Endothelial cell (in vitro differentiated cells): Measurements from ENCODE around the gene SERPINE2. TPM values are rescaled to one million over a fixed set of nuclear protein-coding genes. Genes with fewer than 3 reads are reported as not detected.

Source experiments
- DNase-seq: peaks from one replicate; pipeline ENCODE4 v3.0.0; 2021; ENCODE audit warnings: low spot score
- H3K27ac Mint-ChIP-seq: one replicate; pipeline ENCODE4 v1.8.0; 2021; ENCODE audit warnings: mixed read lengths, inconsistent platforms; ENCODE audit not compliant: unreplicated experiment
- H3K27me3 Mint-ChIP-seq: one replicate; pipeline ENCODE4 v1.8.0; 2021; ENCODE audit warnings: mild to moderate bottlenecking, moderate library complexity, mixed read lengths, inconsistent platforms; ENCODE audit not compliant: unreplicated experiment
- H3K36me3 Mint-ChIP-seq: one replicate; pipeline ENCODE4 v1.8.0; 2021; ENCODE audit warnings: mild to moderate bottlenecking, low read depth, mixed read lengths, inconsistent platforms; ENCODE audit not compliant: unreplicated experiment
- H3K4me1 Mint-ChIP-seq: one replicate; pipeline ENCODE4 v1.8.0; 2021; ENCODE audit warnings: mild to moderate bottlenecking, mixed read lengths, inconsistent platforms; ENCODE audit not compliant: unreplicated experiment
- H3K4me3 Mint-ChIP-seq: one replicate; pipeline ENCODE4 v1.8.0; 2021; ENCODE audit warnings: mild to moderate bottlenecking, mixed read lengths, inconsistent platforms; ENCODE audit not compliant: unreplicated experiment
- H3K9me3 Mint-ChIP-seq: one replicate; pipeline ENCODE4 v1.8.0; 2021; ENCODE audit warnings: mixed read lengths, inconsistent platforms; ENCODE audit not compliant: unreplicated experiment
- CTCF ChIP-seq: fragments of 200-600 bp; sonication (generic); IDR thresholded peaks from one replicate; pipeline ENCODE4 v1.5.0; 2021; ENCODE audit warnings: antibody characterized with exemption; ENCODE audit not compliant: unreplicated experiment
- total RNA-seq: library from RNA; stranded (reverse); fragmentation: NEBNext Ultra II Directional; extraction: Animal tissue kit (Norgen Biotek cat#: 25700); gene quantifications from one replicate; pipeline ENCODE4 v1.2.1, GENCODE V29; 2021; ENCODE audit not compliant: unreplicated experiment

SERPINE2 gene
- total RNA-seq, 1 donor from 2014 or later = 40.4 TPM

DNA sequence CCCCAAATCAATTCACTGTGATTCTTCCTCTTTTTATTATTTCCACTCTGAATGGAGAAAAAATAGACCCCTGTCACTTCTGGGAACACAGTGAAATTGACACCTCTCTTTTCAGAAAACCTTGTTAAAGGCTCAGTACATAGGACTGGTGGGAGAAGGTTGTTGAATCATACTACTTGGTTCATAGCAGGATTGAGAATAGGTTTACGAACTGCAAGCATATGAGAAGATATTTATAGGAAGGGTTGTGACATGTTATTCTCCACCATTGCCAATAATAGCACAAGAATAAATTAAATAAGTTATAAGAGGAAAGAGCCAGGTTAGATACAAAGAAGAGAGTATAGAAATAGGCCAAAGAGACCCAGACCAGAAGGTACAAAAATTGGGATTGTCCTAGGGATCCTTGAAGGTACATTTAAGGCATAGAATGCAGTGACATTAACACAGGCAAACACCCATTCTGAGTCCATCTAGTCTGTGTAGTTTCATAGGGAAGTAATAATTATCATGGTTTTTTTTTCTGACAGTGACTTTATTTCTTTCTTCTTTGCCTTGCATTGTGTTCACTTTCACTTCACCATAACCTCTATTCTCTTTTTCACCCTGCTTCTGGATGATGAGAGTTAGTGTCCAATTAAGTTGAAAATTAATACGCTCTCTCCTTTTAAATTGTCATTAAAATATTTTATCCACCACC lies 21.8 kb upstream of the SERPINE2 start:
- Mint-ChIP-seq H3K4me3 (no peak overlapping the region), H3K4me1 (no peaks in the 10 kb centered on the region), H3K36me3 (no peaks in the 10 kb centered on the region), H3K27ac (no peak overlapping the region), H3K9me3 (no peaks in the 10 kb centered on the region), H3K27me3 (peaks cover 5% of the 10 kb centered on the region)
- TF ChIP-seq CTCF = no peak
- DNase-seq = no peak

DNA sequence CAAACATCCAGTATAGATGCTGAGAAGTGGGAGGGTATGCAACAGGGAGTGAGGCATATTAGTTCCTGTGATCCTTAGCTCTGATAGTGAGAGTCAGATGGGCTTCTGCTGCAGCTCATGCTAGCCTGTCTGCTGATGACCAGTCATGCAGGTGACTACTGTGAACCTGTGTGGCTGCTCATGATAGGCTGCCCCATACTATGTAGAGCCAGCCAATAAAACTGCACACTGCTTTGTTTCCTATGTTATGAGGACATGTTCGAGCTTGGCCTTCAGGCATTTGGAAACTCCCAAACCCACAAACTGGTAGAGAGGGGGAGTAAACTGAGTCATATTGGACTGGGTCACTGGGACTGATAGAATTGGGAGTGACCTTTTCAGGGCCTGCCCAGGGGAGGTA lies 20.1 kb upstream of the SERPINE2 start:
- no peak for TF ChIP-seq CTCF
- Mint-ChIP-seq H3K4me3 (no peak overlapping the region), H3K4me1 (no peaks in the 10 kb centered on the region), H3K27ac (no peak overlapping the region), H3K9me3 (no peaks in the 10 kb centered on the region), H3K27me3 (peaks cover 2% of the 10 kb centered on the region), H3K36me3 (no peaks in the 10 kb centered on the region)
- no peak for DNase-seq

DNA sequence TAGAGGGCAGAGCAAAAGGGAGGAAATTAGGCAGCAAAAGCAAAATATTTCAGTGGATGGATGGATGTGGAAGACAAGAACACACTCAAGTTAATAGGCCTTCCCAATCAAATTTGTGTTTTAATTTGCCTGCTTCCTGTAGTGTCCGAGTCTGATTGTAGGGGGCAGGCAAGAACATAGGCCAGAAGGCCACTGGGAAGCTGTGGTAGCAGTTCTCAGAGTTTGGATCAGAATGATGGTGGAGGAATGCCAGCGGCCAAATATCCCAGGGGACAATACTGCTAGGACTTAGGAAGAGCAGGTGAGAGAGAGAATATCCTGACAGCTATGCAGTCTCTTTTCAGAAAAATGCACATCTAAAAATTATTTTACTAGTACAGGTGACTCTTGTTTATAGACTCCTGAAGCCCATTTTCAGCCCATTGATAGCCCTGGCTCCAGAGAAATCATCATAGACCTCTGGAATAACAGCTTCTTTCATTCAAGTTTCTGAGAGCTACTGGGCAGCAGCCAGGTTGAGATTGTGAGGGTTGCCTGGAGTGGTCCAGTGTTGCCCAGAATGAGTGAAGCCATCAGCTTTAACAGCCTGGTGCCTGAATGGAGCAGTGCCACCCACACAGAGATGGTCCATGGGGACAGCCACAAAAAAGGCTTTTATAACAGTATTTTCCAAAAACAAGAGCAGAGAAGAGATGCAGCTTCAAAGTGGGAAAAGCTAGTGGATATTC lies 19.1 kb upstream of the SERPINE2 start:
- TF ChIP-seq CTCF = no peak
- no peak for DNase-seq
- Mint-ChIP-seq H3K9me3 (no peaks in the 10 kb centered on the region), H3K36me3 (no peaks in the 10 kb centered on the region), H3K4me3 (no peak overlapping the region), H3K27ac (no peak overlapping the region), H3K4me1 (no peaks in the 10 kb centered on the region), H3K27me3 (peaks cover 2% of the 10 kb centered on the region)

DNA sequence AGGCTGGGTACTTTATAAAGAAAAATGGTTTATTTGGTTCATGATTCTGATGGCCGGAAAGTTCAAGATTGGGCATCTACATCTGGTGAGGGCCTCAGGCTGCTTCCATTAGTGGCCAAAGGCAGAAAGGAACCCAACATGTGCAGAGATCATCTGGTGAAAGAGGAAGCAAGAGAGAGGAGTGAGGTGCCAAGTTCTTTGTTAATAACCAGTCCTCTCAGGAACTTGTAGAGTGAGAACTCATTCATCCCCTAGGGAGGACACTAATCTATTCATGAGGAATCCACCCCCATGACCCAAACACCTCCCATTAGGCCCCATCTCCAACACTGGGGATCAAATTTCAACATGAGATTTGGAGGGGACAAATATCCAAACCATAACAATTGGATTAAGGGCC lies 17.8 kb upstream of the SERPINE2 start:
- no peak for TF ChIP-seq CTCF
- Mint-ChIP-seq H3K27ac (no peak overlapping the region), H3K27me3 (peaks cover 2% of the 10 kb centered on the region), H3K9me3 (no peaks in the 10 kb centered on the region), H3K4me1 (no peaks in the 10 kb centered on the region), H3K36me3 (no peaks in the 10 kb centered on the region), H3K4me3 (no peak overlapping the region)
- no peak for DNase-seq

DNA sequence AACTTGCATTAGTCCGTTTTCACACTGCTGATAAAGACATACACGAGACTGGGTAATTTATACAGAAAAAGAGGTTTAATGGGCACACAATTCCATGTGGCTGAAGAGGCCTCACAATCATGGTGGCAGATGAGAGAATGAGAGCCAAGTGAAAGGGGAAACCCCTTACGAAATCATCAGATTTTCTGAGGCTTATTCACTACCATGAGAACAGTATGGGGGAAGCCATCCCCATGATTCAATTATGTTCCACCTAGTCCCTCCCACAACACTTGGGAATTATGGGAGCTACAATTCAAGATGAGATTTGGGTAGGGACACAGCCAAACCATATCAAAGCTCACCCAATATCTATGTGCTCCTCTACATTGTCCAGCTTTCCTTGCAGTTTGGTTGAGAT lies 16.0 kb upstream of the SERPINE2 start:
- no peaks in the 10 kb centered on the region for H3K36me3 Mint-ChIP-seq
- peaks cover under 1% of the 10 kb centered on the region for H3K27me3 Mint-ChIP-seq
- H3K9me3 Mint-ChIP-seq = no peaks in the 10 kb centered on the region
- TF ChIP-seq CTCF = no peak
- DNase-seq = no peak
- no peak overlapping the region for H3K27ac Mint-ChIP-seq
- no peaks in the 10 kb centered on the region for H3K4me1 Mint-ChIP-seq
- H3K4me3 Mint-ChIP-seq = no peak overlapping the region
